ENCODE measurements around the gene CARM1. TPM values are rescaled to one million over a fixed set of nuclear protein-coding genes. Genes with fewer than 3 reads are reported as not detected.

CARM1 gene
- polyA plus RNA-seq, 1 donor, result 43.5 TPM

Other genes with a start within 250 kb of the CARM1 start
- gene SLC44A2, start 246.0 kb upstream of the CARM1 start, polyA plus RNA-seq (ENCODE audit: insufficient read length), result 180 TPM
- 358 TPM for gene ILF3, start 217.2 kb upstream of the CARM1 start, polyA plus RNA-seq (ENCODE audit: insufficient read length)
- gene QTRT1, start 170.1 kb upstream of the CARM1 start, polyA plus RNA-seq (ENCODE audit: insufficient read length), result 51.1 TPM
- 155 TPM for gene DNM2, start 153.5 kb upstream of the CARM1 start, polyA plus RNA-seq (ENCODE audit: insufficient read length)
- 45.8 TPM for gene TMED1, start 35.3 kb upstream of the CARM1 start, polyA plus RNA-seq (ENCODE audit: insufficient read length)
- 1.4 TPM for gene C19orf38, start 23.1 kb upstream of the CARM1 start, polyA plus RNA-seq (ENCODE audit: insufficient read length)
- 31.2 TPM for gene YIPF2, start 57.1 kb downstream of the CARM1 start, polyA plus RNA-seq (ENCODE audit: insufficient read length)
- gene TIMM29, start 57.3 kb downstream of the CARM1 start, polyA plus RNA-seq (ENCODE audit: insufficient read length), result 31.1 TPM
- gene SMARCA4, start 89.5 kb downstream of the CARM1 start, polyA plus RNA-seq (ENCODE audit: insufficient read length), result 169 TPM
- gene LDLR, start 217.9 kb downstream of the CARM1 start, polyA plus RNA-seq (ENCODE audit: insufficient read length), result 17.6 TPM

Measured in left kidney (tissue), 1 donor.